ENCODE data around the gene PRELID1.

Gene PRELID1

GRCh38 chr5:177355162-177355867, 51.7 kb downstream of the PRELID1 start:
- no peak for TF ChIP-seq MAX (IDR thresholded peaks at IDR 0.05; ENCODE audit: low read depth, low read length)
- TF ChIP-seq MYC (IDR thresholded peaks at IDR 0.05; ENCODE audit: low read depth, low read length): no peak
- TF ChIP-seq POLR2A (IDR thresholded peaks at IDR 0.05; ENCODE audit: extremely low read depth, insufficient read length): no peak
- TF ChIP-seq CTCF (IDR thresholded peaks at IDR 0.05; ENCODE audit: low read depth, low read length): no peak
- no peak for DNase-seq (ENCODE audit: low read depth)
- no peak overlapping the region for H3K4me3 ChIP-seq (ENCODE audit: low read depth, low read length)

- TF ChIP-seq MAX (IDR thresholded peaks at IDR 0.05; ENCODE audit: low read depth, low read length): peak; percentile 87
- no peak for TF ChIP-seq POLR2A (IDR thresholded peaks at IDR 0.05; ENCODE audit: extremely low read depth, insufficient read length)
- TF ChIP-seq MYC (IDR thresholded peaks at IDR 0.05; ENCODE audit: low read depth, low read length): no peak
- TF ChIP-seq CTCF (IDR thresholded peaks at IDR 0.05; ENCODE audit: low read depth, low read length): no peak
- DNase-seq (ENCODE audit: low read depth): peak; percentile 56
- H3K4me3 ChIP-seq (ENCODE audit: low read depth, low read length): no peak overlapping the region
These were observed 52.2 kb downstream of the PRELID1 start for GRCh38 chr5:177355868-177356168.
